LNCAP (cell line): ENCODE data around the gene TXNDC16.

ENCODE experiments used
- TF ChIP-seq, protein P1 (sequence below): fragments of 450-650 bp; IDR thresholded peaks from 2 replicates; pipeline ENCODE4 v1.5.1; 2017; ENCODE audit warnings: mild to moderate bottlenecking

The TXNDC16 gene

DNA sequence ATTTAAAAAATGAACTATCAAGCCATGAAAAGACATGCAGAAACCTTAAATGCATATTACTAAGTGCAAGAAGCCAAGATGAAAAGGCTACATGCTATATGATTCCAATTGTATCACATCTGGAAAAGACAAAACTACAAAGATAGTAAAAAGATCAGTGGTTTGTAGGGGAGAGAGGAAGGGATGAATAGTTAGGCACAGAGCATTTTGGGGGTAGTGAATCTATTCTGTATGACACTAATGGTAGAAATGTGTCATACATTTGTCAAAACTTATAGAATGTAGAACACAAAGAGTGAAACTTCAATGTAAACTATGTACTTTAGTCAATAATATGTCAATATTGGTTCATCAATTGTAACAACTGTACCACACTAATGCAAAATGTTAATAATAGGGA, 20.8 kb downstream of the TXNDC16 start:
- TF ChIP-seq, protein P1, sequence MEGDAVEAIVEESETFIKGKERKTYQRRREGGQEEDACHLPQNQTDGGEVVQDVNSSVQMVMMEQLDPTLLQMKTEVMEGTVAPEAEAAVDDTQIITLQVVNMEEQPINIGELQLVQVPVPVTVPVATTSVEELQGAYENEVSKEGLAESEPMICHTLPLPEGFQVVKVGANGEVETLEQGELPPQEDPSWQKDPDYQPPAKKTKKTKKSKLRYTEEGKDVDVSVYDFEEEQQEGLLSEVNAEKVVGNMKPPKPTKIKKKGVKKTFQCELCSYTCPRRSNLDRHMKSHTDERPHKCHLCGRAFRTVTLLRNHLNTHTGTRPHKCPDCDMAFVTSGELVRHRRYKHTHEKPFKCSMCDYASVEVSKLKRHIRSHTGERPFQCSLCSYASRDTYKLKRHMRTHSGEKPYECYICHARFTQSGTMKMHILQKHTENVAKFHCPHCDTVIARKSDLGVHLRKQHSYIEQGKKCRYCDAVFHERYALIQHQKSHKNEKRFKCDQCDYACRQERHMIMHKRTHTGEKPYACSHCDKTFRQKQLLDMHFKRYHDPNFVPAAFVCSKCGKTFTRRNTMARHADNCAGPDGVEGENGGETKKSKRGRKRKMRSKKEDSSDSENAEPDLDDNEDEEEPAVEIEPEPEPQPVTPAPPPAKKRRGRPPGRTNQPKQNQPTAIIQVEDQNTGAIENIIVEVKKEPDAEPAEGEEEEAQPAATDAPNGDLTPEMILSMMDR: no peak

- TF ChIP-seq, protein P1: no peak
Measured at GRCh38 chr14:52527052-52527451, 25.3 kb downstream of the TXNDC16 start.

DNA sequence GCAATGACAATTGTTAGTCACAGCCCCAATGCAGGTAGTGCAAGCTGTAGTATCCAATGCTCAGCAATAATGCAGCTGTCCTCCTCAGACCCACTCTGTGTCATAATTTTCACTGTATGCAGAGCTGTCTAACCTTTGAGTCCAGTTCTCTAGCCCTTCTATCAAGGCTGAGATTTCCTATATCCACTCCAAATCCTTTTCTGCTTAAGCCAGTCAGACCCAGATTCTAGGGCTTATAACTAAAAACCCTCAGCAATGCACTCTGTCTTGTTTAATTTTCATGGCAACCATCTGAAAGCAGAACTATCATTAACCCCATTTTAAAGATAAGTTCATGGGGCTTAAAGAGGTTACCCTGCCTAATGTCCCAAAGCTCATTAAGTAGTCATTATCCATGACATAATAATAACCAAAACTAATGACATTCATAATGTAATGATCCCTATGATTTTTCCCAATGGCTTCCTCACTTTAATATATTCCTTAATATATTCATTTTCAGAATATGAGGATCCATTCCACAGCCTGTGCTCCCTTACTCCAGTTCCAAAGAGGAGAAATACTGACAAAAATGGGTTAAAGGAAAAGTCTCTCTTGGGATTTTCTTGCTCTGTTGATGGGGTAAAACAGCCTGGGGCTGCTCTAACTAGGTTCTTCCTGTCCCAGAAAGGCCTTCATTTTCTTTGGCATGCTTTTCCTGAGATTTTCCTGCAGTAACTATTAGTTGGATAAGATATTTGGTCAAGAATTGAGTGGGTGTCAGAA, 29.5 kb downstream of the TXNDC16 start:
- TF ChIP-seq, protein P1: no peak

DNA sequence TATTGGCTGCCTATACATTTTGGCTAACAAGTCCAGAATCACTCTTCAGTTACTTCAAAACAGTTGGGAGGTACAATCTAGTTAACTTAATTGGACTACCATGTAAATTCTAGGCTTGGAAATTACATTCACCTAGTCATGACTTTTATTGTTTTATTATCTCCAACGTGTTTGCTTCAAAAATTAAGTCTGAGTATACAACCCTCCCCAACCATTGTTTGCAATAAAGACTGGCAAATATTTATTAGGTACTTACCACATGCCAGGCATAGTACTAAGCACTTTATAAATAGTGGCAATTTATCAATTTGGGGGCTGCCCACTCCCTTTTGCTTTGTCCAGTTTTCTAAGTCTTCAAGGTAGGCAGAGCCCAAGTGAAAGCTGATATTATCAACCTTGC, 30.3 kb downstream of the TXNDC16 start:
- TF ChIP-seq, protein P1: no peak

DNA sequence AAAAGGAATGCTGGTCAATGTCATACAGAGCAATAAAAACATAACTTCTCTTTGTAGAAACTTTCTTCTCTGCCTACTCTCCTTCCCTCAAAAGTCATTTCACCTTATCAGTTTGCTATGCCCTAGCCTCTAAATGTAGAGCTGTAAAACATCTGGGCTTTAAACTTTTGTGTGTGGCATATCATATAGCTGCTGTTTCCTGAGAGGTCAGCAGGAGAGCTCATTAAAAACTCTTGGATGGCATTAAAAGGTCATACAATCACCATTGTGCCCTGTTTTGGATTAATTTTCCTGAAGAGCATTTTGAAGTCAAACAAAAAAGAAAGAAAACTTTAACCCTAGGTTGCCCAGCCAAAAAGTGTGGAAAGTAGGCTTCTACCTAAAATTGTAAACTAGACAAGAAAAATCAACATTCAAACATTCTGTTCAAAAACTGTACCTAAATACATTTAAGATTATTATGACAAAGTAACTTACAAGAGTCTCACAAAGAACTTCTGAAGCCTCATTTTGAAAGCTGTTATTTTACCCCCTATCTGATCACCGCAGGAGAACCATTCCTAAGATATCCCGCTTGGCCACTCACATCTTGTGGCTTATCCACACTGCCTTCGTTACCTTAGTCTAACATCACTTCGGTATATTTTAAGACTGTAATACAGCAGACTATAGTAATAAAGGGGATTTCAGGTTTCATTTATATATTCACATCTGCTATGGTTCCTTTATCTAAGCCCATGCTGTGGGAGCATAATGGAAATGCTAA, 38.1 kb downstream of the TXNDC16 start:
- TF ChIP-seq, protein P1: no peak

GRCh38 chr14:52513249-52513648, 39.1 kb downstream of the TXNDC16 start:
- TF ChIP-seq, protein P1: no peak

DNA sequence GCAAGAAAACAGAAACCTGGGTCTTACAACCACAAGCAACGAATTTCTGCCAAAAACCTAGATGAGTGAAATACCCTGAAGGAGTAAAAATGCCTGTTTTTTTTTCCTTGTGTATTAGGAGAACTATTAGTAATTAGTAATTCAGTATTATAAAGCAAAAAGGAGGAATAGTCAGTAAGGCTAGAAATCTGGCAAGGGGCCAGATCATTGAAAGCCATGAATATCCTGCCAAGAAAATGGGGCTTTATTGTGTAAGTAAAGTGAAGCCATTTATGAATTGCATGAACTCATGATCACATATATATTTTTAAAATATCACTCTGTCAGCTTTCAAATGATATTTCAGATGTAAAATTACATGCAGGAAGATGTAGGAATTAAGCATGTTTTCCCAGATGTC, 57.9 kb downstream of the TXNDC16 start:
- TF ChIP-seq, protein P1: no peak
